Posterior cingulate gyrus (tissue), 11 donors: ENCODE measurements around the gene CD300LG.
"Not testable (repeated sequence)": the region's sequence is repeated elsewhere in the genome, so short reads cannot be mapped to it uniquely, and the experiment has no call there.

Experiments
- DNase-seq, 10 donors: peaks; one replicate each; pipeline versions ENCODE4 v3.0.0 to v3.0.0-alpha.2; 2020 to 2021; ENCODE audit warnings: mixed read lengths in 3 of 10
- intact Hi-C: fragments of 100-400 bp; cut with DNase I; formaldehyde crosslinking; loops from one replicate; pipeline ENCODE4 v1.15.1; 2023

Gene CD300LG

DNA sequence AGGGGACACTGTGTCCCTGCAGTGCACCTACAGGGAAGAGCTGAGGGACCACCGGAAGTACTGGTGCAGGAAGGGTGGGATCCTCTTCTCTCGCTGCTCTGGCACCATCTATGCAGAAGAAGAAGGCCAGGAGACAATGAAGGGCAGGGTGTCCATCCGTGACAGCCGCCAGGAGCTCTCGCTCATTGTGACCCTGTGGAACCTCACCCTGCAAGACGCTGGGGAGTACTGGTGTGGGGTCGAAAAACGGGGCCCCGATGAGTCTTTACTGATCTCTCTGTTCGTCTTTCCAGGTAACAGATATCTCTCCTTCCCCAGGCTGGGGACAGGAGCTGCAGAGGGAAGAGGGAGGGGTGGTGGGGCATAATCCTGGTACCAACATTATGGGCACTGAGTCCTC, 1.6 kb downstream of the CD300LG start:
- peak in 2 of 10 donors; percentile 20 to 64 for DNase-seq
- intact Hi-C loops = loop anchor here (5.0 kb wide), 1 partner anchor 156 kb away; no protein-coding TSS in a partner anchor

DNA sequence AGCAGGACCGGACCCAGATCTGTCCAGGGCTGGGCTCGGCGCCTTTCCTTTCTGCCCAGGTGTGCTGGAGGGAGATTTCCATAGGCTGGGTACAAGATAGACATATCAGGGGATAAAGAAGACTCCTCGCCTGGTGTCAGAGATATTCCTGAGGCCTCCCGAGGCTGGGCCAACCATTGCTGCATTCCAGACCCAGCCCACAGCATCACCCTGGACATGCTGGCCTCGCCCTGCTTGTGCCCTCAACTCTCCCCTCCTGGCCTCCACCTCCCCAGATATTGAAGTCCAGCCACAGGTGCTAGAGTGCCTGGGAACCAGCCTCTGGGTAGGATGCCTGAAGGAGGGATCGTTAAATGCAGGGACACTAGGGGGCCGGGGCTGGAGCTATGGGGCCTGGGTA, 2.1 kb downstream of the CD300LG start:
- peak in 2 of 10 donors; percentile 31 to 45 for DNase-seq
- intact Hi-C loops = loop anchor here (5.0 kb wide), 1 partner anchor 157 kb away; no protein-coding TSS in a partner anchor

DNA sequence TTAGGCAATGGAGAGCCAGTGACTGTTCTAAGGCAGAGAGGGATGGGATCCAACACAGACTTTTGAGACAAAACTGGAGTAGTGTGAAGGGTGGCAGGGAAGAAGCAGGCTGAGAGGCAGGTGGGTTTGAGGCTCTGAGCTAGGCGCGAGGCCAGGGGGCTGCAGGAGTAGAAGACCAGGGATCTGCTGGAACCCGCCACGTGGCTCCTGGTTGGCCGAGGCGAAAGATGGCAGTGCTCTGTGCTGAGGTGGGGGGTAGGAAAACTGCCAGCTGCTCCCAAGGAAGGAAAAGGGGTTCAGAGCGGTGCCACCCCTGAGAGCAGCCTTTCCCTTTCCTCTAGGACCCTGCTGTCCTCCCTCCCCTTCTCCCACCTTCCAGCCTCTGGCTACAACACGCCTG, 5.6 kb downstream of the CD300LG start:
- intact Hi-C loops = no loop called here
- DNase-seq = peak in 1 of 10 donors; percentile 21

DNA sequence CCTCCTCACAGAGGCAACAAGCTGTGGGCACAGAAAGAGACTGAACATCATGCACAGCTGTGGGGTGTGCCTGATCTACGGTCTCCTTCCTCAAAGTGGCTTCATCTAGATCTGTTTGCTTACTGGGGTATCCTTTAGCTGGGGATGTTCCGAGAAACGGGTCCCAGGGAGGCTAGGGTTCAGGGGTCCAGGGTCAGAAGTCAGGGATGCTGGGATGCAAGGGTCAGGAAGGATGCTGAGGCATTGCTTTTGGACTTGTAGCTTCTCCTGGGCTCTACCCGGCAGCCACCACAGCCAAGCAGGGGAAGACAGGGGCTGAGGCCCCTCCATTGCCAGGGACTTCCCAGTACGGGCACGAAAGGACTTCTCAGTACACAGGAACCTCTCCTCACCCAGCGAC, 6.6 kb downstream of the CD300LG start:
- DNase-seq = peak in 2 of 10 donors; percentile 12 to 55
- intact Hi-C loops = no loop called here

DNA sequence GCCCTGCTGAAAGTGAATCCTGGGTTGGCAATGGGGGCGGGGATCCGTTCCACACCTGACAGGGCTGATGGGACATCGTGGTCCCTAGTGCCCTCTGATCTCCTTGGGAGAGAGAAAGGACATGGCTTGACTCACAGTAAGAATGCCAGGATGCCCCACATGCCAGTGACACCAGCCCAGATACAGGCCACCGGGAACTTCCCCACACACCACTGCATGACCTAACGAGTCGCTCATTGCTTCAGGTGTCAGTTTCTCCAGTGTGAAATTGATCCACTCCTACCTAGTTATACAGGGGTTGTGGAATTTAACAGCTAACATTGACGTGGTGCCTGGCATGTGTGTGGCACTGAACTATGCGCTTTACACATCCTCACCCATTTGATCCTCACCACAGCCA, 7.5 kb downstream of the CD300LG start:
- DNase-seq = peak in 2 of 10 donors; percentile 23 to 50
- intact Hi-C loops = no loop called here

DNA sequence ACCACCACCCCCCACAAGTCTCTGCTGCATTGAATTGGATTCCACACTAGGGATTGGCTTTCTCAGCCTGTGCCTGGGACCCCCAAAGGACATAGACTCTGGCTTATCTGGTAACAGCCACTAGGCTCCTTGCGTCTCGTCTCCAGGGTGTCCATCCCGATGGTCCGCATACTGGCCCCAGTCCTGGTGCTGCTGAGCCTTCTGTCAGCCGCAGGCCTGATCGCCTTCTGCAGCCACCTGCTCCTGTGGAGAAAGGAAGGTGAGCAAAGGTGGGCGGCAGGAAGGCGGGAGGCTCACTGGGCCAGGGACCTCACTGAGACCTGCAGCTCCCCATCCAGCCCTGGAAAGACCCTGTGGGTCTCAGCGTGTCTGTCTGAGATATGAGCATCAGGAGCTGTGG, 8.1 kb downstream of the CD300LG start:
- DNase-seq = peak in 2 of 10 donors; percentile 15 to 46
- intact Hi-C loops = no loop called here

DNA sequence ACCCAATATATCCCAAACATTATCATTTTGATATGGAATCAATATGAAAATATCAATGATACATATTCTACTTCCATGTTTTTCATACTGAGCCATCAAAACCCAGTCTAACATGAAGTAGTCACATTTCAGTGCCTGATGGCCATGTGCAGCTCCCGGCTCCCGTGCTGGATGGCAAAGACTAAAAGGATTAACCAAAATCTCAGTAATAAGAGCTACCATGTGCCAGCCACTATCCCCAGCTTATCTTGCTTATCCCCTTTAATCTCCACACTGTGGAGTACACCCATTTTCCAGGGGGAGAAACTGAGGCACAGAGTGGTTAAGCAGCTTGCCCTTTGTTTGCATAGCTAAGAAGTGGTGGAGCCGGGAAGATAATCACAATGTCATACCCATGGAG, 9.2 kb downstream of the CD300LG start:
- no peak for DNase-seq
- intact Hi-C loops = no loop called here

DNA sequence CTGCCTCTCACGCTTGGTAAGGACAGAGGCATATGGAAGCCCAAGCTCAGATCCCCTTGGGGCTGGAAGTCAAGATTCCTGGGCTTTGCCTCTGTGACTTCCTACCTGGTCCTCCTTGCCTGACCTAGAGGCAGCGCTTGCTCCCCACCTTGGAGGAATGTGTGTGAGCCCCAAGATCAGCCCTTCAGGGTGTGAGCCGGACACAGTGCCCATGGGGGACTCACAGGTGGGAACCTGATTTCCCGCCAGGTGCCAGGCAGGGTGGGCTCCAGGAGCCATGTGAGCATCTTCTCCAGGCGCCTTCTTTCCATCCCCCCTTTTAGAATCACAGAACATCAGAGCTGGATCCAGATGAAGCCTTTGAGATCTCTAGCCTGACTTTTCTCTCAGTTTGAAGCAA, 10.2 kb downstream of the CD300LG start:
- peak in 2 of 10 donors; percentile 18 to 23 for DNase-seq
- intact Hi-C loops = no loop called here

DNA sequence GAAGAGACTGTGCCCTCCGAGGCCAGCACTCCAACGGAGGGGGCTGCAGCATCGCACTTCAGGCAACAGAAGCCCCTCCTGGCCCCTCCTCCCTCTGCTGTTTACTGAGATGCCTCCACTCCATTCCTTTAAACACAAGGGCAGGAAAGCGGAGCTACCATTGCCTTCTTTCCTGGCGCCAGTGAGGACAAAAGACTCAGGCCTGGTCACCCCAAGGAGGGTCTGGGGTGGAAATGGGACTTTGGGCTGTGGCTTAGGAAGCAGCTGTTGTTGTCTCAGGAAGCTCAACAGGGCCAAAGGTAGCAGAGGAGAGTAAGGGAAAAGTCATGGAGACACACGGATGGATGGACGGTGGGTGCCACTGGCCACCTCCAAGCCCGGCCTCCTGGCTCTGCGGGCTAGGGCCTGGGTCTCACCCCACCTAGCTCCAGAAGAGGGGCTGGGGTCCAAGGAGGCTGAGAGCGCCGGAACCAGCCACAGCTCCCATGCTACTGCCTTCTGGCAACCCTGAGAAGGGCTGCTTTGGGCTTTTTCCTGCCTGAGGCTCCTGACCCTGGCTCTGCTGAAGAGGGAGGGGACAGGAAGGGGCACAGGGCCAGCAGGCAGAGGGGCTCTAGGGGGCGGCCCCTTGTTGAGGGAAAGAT, 11.1 kb downstream of the CD300LG start:
- intact Hi-C loops = no loop called here
- peak in 2 of 10 donors; percentile 39 to 51 for DNase-seq

DNA sequence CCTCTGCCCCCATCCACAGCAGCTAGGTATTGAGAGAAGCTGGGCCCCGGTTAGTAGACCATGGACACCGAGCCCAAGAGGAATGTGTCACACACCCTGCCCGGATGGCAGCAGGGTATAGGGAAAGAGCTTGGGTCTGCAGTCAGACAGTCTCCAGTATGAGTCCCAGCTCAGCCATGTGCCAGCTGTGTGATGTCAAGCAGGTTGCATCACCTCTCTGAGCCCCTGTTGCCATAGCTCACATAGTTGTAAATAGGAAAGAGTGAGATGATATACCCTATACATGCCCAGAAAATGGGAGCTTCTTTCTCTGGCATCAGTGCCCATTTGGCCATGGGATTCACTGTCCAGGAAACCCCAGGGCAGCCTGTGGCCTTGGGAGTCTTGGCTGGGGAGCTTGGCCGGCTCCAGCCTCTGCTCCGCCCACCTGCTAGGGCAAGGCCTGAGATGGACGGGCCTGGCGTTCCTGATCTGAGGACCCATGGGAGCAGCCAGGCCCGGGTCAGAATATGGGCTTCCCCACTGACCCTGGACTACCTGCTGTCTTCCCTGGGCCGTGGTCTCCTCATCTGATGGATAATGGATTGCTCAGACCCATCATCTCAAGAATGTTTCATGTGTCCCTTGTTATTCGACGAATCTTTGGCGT, 13.2 kb downstream of the CD300LG start:
- intact Hi-C loops = no loop called here
- no peak for DNase-seq

DNA sequence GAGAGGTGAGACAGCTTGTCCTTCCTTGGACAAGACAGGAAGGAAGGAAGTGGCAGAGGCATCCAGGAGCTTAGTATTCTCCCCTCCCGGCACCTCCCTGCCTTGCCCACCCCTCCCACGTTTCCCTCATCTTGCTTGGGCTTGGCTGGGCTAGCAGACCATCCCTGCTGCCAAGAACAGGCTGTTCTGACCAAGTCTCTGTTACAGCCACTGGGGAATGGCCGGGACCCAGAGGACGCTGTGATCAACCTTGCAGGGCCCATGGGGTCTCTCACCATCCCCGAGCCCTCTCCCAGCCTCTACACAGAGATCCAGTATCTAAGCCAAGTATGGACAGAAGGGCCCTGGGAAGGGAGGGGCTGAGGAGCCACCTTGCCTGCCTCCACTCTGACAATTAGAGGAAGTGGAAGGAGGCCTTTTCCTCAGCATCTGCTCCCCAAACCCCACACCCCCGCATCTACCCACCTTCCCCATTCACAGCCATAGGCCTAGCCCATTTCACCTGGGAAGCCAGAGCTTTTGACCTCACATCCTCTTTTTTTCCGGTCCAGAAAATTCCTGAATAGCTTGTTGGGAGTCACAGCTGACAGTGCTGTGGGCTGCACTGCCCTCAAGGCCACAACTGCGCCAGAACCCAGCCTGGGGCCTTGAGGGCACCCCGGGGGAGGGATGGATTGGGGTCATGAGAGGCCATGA, 14.1 kb downstream of the CD300LG start:
- intact Hi-C loops = no loop called here
- DNase-seq = peak in 2 of 10 donors; percentile 23 to 35

DNA sequence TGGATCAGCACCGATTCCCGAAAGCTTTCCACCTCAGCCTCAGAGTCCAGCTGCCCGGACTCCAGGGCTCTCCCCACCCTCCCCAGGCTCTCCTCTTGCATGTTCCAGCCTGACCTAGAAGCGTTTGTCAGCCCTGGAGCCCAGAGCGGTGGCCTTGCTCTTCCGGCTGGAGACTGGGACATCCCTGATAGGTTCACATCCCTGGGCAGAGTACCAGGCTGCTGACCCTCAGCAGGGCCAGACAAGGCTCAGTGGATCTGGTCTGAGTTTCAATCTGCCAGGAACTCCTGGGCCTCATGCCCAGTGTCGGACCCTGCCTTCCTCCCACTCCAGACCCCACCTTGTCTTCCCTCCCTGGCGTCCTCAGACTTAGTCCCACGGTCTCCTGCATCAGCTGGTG, 15.0 kb downstream of the CD300LG start:
- intact Hi-C loops = no loop called here
- peak in 1 of 10 donors; percentile 59 for DNase-seq

DNA sequence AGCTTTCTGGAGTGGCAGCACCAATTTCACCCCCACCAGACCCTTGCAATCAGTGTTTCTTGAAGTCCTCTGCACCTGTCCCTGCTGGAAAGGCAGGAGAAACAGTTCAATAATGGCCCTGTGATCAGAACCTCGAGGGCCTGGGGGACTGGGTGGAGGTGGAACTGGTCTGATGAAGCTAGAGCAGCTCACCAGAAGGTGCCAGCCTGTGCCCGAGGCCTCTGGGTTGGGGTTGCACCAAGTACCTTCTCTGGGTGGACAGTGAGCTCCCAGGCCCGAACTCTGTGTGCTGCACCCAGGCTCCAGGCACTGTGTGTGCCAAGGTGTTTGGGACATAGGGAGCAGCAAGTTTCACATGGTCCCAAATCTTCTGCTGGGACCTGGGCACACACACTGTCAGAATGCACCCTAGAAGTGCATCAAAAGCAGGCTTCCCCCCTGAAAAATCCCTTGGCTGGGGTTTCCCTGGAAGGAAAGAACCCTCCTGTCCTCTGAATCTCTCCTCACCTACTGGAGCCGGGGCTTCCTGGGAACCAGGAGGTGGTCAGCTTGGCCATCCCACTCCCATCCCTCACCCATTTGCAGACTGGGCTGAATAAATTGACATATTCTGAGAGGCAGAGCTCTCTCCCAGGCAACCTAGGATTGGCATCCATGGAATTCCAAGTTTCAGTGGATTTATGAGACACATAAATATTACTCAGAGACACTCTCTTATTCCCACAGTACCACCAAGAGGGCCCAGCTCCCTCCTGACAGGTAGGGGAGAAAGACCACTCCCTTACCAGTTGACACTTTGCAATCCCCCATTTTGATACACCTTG, 17.4 kb downstream of the CD300LG start:
- intact Hi-C loops = no loop called here
- DNase-seq = no peak

DNA sequence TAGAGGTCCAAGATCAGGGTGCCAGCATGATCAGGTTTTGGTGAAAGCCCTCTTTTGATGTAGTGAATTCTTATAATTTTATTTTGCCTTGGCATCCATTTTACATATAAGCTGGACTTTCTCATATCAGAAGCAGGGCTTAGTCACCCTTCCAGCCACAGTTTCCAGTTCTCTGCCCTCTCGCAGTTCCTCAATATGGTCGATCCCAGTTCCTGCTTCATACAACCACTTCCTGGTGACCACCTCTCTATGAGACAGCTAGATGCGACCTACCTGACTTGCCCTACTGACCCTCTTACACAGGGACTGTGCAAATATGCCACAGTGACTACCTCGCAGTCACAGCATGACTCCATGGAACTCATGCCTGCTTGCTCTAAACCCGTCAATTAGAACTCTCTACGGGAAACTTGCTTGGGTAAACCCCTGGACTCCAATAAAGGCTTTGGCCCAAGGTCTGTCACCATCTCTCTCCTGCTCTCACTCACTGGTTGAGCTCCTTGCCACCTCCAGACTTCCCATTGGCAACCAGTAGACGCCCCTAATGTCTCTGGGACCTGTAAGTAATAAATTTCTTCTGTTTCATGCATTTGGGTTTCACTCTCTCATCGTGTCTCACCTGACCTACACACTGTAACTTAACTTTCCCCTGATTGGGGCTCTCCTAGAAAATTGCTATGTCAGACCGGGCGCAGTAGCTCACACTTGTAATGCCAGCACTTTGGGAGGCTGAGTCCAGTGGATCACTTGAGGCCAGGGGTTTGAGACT, 21.4 kb downstream of the CD300LG start:
- no peak for DNase-seq
- intact Hi-C loops = no loop called here

DNA sequence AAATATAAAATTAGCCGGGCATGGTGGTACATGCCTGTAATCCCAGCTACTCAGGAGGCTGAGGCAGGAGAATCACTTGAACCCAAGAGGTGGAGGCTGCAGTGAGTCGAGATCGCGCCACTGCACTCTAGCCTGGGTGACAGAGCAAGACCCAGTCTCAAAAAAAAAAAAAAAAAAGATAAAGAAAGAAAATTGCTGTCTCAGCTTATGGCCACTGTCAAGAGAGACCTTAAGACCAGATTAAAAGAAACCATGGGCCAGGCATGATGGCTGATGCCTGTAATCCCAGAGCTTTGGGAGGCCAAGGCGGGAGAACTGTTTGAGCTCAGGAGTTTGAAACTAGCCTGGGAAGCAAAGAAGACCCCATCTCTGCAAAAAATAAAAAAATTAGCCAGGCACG, 22.1 kb downstream of the CD300LG start:
- intact Hi-C loops, DNase-seq: not testable (repeated sequence)

DNA sequence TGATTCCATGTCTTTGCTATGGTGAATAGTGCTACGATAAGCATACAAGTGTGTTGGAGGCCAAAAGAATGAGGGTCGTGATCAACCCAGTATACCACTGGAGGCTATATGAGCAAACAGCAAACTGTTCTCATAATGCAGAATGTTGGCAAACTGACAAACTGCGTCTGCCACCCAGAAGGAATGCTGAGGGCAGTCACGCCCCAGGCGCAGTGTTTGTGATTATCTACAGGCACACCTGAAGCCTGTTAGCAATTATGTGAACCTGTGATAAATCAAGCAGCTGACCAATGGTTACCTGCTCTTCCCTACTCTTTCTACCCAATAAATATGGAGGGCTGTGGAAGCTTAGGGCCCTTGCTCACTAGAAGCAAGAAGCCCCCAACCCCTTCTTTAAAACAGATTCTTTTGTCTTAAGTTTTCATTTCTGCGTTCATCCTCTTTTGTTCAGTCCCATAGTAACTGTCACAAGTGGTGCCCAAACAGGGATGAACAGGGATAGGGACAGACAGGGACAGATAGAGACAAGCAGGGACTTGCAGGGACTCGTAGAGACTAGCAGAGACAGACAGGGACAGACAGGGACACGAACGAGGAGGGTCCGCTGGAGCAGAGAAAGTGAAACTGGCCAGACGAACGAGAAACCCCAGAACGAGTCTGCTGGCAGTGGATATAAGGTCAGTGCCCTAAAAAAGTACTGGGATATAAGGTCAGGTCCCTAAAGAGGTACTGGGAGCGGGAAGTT, 25.1 kb downstream of the CD300LG start:
- DNase-seq = no peak
- intact Hi-C loops = loop anchor here (10.0 kb wide), 2 partner anchors 73 to 123 kb away; partner anchors contain the start of gene PPY

DNA sequence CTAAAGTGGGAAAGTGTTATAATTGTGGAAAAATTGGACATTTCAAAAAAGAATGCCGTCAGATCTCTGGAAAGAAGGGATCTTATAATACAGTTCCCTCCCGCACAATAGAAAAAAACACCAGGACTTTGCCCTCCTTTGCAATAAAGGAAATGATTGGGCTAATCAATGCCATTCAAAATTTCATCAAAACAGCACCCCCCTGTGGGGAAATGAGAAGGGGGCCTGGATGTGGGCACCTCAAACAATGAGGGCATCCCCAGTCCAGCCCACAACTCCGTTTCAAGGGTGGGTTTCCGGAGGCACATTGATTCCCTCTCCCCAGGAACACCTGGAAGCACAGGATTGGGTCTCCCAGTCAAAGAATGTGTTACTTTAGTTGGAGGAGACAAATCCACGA, 26.1 kb downstream of the CD300LG start:
- intact Hi-C loops = loop anchor here (10.0 kb wide), 2 partner anchors 72 to 122 kb away; partner anchors contain the start of gene PPY
- no peak for DNase-seq

DNA sequence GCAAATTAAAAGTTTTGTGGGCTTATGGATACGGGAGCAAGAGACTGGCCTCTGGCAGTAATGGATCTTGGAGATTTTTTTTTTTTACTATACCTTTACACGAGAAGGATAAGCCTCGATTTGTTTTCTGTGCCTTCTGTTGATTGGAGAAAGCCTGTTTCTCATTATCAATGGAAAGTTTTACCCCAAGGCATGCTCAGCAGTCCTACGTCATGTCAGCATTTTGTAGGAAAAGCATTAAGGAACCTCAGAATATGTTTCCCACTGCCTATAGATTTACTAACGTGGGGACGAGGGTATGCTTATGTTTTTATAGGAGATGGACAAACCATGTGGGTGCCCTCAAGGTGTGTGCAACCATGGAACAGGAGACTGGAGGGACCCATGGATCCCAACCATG, 26.8 kb downstream of the CD300LG start:
- intact Hi-C loops = loop anchor here (10.0 kb wide), 2 partner anchors 71 to 121 kb away; partner anchors contain the start of gene PPY
- DNase-seq = no peak

DNA sequence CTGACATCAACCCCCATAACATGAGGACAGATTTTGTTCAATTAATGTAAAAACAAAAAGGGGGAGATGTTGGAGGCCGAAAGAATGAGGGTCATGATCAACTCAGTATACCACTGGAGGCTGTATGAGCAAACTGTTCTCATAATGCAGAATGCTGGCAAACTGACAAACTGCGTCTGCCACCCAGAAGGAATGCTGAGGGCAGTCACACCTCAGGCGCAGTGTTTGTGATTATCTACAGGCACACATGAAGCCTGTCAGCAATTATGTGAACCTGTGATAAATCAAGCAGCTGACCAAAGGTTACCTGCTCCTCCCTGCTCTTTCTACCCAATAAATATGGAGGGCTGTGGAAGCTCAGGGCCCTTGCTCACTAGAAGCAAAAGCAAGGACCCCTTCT, 27.3 kb downstream of the CD300LG start:
- no peak for DNase-seq
- intact Hi-C loops = loop anchor here (10.0 kb wide), 2 partner anchors 71 to 121 kb away; partner anchors contain the start of gene PPY
